ENCODE data around the gene IBSP.

GRCh38 chr4:87758270-87758669, 41.1 kb upstream of the IBSP start:
- TF ChIP-seq EZH2 (IDR thresholded peaks at IDR 0.05; ENCODE audit: low read depth) = no peak
- TF ChIP-seq CTCF (conservative IDR thresholded peaks at IDR 0.05) = no peak
